Upper lobe of left lung (tissue), 6 donors: ENCODE results near the gene LCORL. TPM values are rescaled to one million over a fixed set of nuclear protein-coding genes. Genes with fewer than 3 reads are reported as not detected.
"Not testable (repeated sequence)": the region's sequence is repeated elsewhere in the genome, so short reads cannot be mapped to it uniquely, and the experiment has no call there.

Source experiments
- ATAC-seq, 2 donors: fragments of 200-7000 bp; cut with Tn5 transposase; one replicate each; pipeline ENCODE4 v1.9.1; 2022; ENCODE audit warnings: mild to moderate bottlenecking in 2 of 2, moderate library complexity in 2 of 2; ENCODE audit not compliant: low FRiP score in 2 of 2
- DNase-seq, 2 donors: peaks; one replicate each; pipeline ENCODE4 v3.0.0-alpha.2; 2019 to 2020
- H3K27ac ChIP-seq, 4 donors: fragments of 200-600 bp; sonication (generic); one replicate each; pipeline ENCODE4 v1.5.1; 2016 to 2019
- H3K27me3 ChIP-seq, 4 donors: fragments of 200-600 bp; sonication (generic); one replicate each; pipeline ENCODE4 v1.5.1; 2017 to 2019
- H3K36me3 ChIP-seq, 4 donors: fragments of 200-600 bp; sonication (generic); one replicate each; pipeline ENCODE4 v1.5.1; 2016 to 2019
- H3K4me1 ChIP-seq, 4 donors: fragments of 200-600 bp; sonication (generic); one replicate each; pipeline ENCODE4 v1.5.1; 2018 to 2019
- H3K4me3 ChIP-seq, 4 donors: fragments of 200-600 bp; sonication (generic); one replicate each; pipeline ENCODE4 v1.5.1; 2017 to 2019; ENCODE audit warnings: mild to moderate bottlenecking in 2 of 4, moderate library complexity in 1 of 4
- H3K9me3 ChIP-seq, 4 donors: fragments of 200-600 bp; sonication (generic); one replicate each; pipeline ENCODE4 v1.5.1; 2018 to 2019
- EP300 ChIP-seq, 4 donors: sonication (generic); formaldehyde crosslinking; IDR thresholded peaks; one replicate each; pipeline ENCODE4 v1.5.1; 2017; ENCODE audit warnings: antibody characterized with exemption in 4 of 4, control low read depth in 2 of 4
- POLR2A ChIP-seq, 4 donors: fragments of 450-650 bp; IDR thresholded peaks; one replicate each; pipeline ENCODE4 v1.5.1; 2016 to 2017; ENCODE audit warnings: antibody characterized with exemption in 4 of 4, mild to moderate bottlenecking in 2 of 4
- POLR2AphosphoS5 ChIP-seq, 2 donors: sonication (generic); formaldehyde crosslinking; IDR thresholded peaks; one replicate each; pipeline ENCODE4 v1.5.1; 2017; ENCODE audit warnings: antibody characterized with exemption in 2 of 2
- WGBS, 2 donors: methylation state at CpG; one replicate each; pipeline ENCODE4 v1.1.5; 2017 to 2018; 5-methylcytosine and 5-hydroxymethylcytosine counted together
- total RNA-seq, 6 donors: library from RNA; depleted of rRNA in 4 of 6; stranded (reverse); fragments of >200 nt in 4 of 6; gene quantifications; one replicate each; pipeline versions ENCODE4 v1.1.0 to v1.2.1, GENCODE V29; 2016 to 2021
- TF ChIP-seq, protein P1 (sequence below), 6 experiments: fragments of 450-650 bp in 4 of 6; fragments of 200-600 bp in 2 of 6; sonication (generic) in 2 of 6; IDR thresholded peaks; one replicate each; pipeline ENCODE4 v1.5.1; 2016 to 2019; ENCODE audit warnings: antibody characterized with exemption in 6 of 6
- donor health status: DM: no; HTN: no; CAD: no; lungs with moderate emphysema.
- donor health status: DM: no; HTN: yes; CAD: no; lungs with severe emphysema.

The LCORL gene
- total RNA-seq, 6 donors from 2014 or later = 12.5 to 33.5 (median 19.6) TPM

DNA sequence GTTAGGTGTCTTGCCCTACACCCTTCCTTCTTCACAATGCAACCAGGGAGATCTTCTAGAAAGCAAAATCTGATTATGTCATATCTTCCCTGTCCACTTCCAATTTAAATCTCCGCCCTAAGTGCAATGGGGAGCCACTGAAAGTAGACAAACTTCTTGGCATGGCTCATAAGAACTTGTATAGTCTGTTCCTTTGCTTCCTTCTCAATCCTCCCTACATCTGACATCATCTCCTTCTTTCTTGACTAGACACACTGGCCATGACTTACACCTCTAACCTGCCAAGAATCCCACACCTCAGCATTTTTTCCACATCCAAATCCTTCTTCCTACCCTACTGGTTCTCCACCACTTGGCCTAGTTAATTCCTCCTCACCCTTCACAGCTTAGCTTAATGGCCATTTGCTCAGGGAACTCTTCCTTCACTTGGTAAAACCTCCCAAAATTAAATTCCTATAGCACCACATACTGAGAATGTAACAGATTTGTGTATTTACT lies 155.6 kb downstream of the LCORL start:
- Histone ChIP-seq H3K36me3 (no peaks in the 10 kb centered on the region), H3K4me1 (no peaks in the 10 kb centered on the region), H3K27me3 (no peaks in the 10 kb centered on the region), H3K4me3 (no peak overlapping the region), H3K9me3 (peaks cover 0 to 10% (median 7%) of the 10 kb centered on the region in 4 donors), H3K27ac (no peak overlapping the region)
- no peak for TF ChIP-seq POLR2AphosphoS5 (IDR thresholded peaks at IDR 0.05)
- TF ChIP-seq EP300 (IDR thresholded peaks at IDR 0.05) = no peak
- TF ChIP-seq, protein P1, sequence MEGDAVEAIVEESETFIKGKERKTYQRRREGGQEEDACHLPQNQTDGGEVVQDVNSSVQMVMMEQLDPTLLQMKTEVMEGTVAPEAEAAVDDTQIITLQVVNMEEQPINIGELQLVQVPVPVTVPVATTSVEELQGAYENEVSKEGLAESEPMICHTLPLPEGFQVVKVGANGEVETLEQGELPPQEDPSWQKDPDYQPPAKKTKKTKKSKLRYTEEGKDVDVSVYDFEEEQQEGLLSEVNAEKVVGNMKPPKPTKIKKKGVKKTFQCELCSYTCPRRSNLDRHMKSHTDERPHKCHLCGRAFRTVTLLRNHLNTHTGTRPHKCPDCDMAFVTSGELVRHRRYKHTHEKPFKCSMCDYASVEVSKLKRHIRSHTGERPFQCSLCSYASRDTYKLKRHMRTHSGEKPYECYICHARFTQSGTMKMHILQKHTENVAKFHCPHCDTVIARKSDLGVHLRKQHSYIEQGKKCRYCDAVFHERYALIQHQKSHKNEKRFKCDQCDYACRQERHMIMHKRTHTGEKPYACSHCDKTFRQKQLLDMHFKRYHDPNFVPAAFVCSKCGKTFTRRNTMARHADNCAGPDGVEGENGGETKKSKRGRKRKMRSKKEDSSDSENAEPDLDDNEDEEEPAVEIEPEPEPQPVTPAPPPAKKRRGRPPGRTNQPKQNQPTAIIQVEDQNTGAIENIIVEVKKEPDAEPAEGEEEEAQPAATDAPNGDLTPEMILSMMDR (IDR thresholded peaks at IDR 0.05) = no peak
- TF ChIP-seq POLR2A (IDR thresholded peaks at IDR 0.05) = no peak
- WGBS, 2 donors = 93 to 100% methylated on average over 1 of the region's 1 CpG
- DNase-seq (no peak), ATAC-seq (no peak)

DNA sequence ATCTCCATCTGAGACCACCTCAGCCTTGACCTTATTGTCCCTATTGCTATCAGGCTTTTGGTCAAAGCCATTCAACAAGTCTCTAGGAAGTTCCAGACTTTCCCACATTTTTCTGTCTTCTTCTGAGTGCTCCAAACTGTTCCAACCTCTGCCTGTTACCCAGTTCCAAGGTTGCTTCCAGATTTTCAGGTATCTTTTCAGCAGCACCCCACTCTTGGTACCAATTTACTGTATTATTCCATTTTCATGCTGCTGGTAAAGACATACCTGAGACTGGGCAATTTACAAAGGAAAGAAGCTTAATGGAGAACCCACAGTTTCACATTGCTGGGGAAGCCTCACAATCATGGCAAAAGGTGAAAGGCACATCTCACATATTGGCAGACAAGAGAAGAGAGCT lies 159.6 kb downstream of the LCORL start:
- H3K27ac ChIP-seq, DNase-seq, H3K36me3 ChIP-seq, H3K4me3 ChIP-seq, H3K4me1 ChIP-seq, ATAC-seq, H3K27me3 ChIP-seq: not testable (repeated sequence)
- peaks cover 0 to 10% (median 7%) of the 10 kb centered on the region in 4 donors for H3K9me3 ChIP-seq

DNA sequence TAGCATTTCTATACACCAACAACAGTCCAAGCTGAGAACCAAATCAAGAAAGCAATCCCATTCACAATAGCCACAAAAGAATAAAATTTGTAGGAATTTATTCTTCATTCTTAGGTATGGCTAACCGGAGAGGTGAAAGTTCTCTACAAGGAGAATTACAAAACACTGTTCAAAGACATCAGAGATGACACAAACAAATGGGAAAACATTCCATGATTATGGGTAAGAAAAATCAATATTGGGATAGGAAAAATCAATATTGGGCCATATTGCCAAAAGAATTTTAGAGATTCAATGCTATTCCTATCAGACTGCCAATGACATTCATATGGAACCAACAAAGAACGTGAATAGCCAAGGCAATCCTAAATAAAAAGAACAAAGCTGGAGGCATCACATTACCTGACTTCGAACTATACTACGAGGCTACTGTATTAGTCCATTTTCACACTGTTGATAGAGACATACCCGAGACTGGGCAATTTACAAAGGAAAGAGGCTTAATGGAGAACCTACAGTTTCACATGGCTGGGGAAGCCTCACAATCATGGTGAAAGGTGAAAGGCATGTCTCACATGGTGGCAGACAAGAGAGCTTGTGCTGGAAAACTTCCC lies 161.7 kb downstream of the LCORL start:
- no peaks in the 10 kb centered on the region for H3K36me3 ChIP-seq
- H3K27me3 ChIP-seq = no peaks in the 10 kb centered on the region
- DNase-seq (no peak), ATAC-seq (no peak)
- no peak overlapping the region for H3K27ac ChIP-seq
- no peak overlapping the region for H3K4me3 ChIP-seq
- peaks cover 0 to 10% (median 7%) of the 10 kb centered on the region in 4 donors for H3K9me3 ChIP-seq
- no peaks in the 10 kb centered on the region for H3K4me1 ChIP-seq
- 96 to 97% methylated on average over 5 of the region's 5 CpGs for WGBS, 2 donors
- TF ChIP-seq, protein P1 (IDR thresholded peaks at IDR 0.05) = no peak
- no peak for TF ChIP-seq EP300 (IDR thresholded peaks at IDR 0.05)
- TF ChIP-seq POLR2AphosphoS5 (IDR thresholded peaks at IDR 0.05) = no peak
- no peak for TF ChIP-seq POLR2A (IDR thresholded peaks at IDR 0.05)

DNA sequence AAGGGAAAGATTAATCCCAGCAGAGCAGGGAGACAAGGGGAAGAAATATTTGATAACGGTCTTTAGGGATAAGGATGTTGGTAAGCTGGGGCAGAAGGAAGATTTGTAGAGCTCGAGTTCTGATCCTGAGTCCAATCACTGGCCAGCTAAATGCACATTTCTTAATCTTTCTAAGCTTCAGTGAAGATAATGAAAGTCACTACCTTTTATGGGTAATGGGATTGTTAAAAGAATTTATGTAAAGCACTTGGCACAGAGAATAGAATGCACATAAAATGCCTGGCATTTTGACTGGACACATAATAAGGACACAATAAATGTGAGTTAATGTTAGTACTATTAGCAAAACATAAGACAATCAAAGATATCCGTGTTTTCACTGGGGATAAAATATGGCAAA lies 167.5 kb downstream of the LCORL start:
- WGBS, 2 donors = 86 to 90% methylated on average over 3 of the region's 3 CpGs
- no peak for ATAC-seq
- Histone ChIP-seq H3K9me3 (no peaks in the 10 kb centered on the region), H3K27ac (no peak overlapping the region), H3K27me3 (no peaks in the 10 kb centered on the region), H3K4me1 (no peaks in the 10 kb centered on the region), H3K36me3 (no peaks in the 10 kb centered on the region), H3K4me3 (no peak overlapping the region)
- DNase-seq = no peak
- no peak for TF ChIP-seq POLR2AphosphoS5 (IDR thresholded peaks at IDR 0.05)
- TF ChIP-seq, protein P1 (IDR thresholded peaks at IDR 0.05) = no peak
- TF ChIP-seq EP300 (IDR thresholded peaks at IDR 0.05) = no peak
- no peak for TF ChIP-seq POLR2A (IDR thresholded peaks at IDR 0.05)

DNA sequence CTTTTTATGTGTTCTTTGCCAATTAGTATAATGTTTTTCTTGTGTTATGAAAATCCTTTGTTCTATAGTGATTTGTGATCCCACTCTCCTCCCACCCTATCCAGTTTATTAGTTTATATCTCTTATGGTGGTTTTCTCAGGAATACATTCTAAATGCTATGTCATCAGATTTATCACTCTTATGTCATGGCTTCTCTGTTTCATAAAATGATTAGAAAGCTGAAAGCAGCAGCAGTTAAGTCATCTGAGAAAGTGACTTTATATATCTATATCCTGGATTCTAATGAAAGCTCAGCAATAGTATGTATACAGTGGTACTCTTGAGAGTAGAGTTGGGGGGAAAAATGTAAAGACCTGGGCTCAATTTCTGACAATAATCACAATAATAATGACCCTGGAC lies 169.6 kb downstream of the LCORL start:
- DNase-seq (no peak), ATAC-seq (no peak)
- H3K27me3 ChIP-seq = no peaks in the 10 kb centered on the region
- H3K27ac ChIP-seq = no peak overlapping the region
- no peaks in the 10 kb centered on the region for H3K36me3 ChIP-seq
- H3K4me3 ChIP-seq = no peak overlapping the region
- no peaks in the 10 kb centered on the region for H3K9me3 ChIP-seq
- TF ChIP-seq, protein P1 (IDR thresholded peaks at IDR 0.05) = no peak
- TF ChIP-seq EP300 (IDR thresholded peaks at IDR 0.05) (no peak), POLR2A (IDR thresholded peaks at IDR 0.05) (no peak), POLR2AphosphoS5 (IDR thresholded peaks at IDR 0.05) (no peak)
- no peaks in the 10 kb centered on the region for H3K4me1 ChIP-seq

DNA sequence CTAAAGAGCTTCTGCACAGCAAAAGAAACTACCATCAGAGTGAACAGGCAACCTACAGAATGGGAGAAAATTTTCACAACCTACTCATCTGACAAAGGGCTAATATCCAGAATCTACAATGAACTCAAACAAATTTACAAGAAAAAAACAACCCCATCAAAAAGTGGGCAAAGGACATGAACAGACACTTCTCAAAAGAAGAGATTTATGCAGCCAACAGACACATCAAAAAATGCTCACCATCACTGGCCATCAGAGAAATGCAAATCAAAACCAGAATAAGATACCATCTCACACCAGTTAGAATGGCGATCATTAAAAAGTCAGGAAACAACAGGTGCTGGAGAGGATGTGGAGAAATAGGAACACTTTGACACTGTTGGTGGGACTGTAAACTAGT lies 171.3 kb downstream of the LCORL start:
- H3K4me3 ChIP-seq, H3K36me3 ChIP-seq, H3K9me3 ChIP-seq, DNase-seq, H3K27ac ChIP-seq, H3K27me3 ChIP-seq, H3K4me1 ChIP-seq, ATAC-seq: not testable (repeated sequence)
- WGBS, 2 donors = 73 to 100% methylated on average over 1 of the region's 1 CpG
